NCI-H460 (cell line): ENCODE measurements around the gene HINT2. TPM values are rescaled to one million over a fixed set of nuclear protein-coding genes. Genes with fewer than 3 reads are reported as not detected.

ENCODE experiments used
- DNase-seq: peaks from one replicate; pipeline ENCODE4 v3.0.0-alpha.2; 2016; ENCODE audit warnings: low read depth; ENCODE audit errors: extremely low read depth
- total RNA-seq: library from RNA; depleted of rRNA; stranded (reverse); fragments of >200 nt; shearing (Covaris generic); gene quantifications from 2 replicates; pipeline ENCODE4 v1.2.3, GENCODE V29; 2014

Gene HINT2
- total RNA-seq, 1 experiment from 2014 or later = 22.8 TPM

GRCh38 chr9:35841645-35841900, 26.7 kb upstream of the HINT2 start:
- no peak for DNase-seq

- no peak for DNase-seq
Measured at GRCh38 chr9:35840881-35841644, 26.2 kb upstream of the HINT2 start.

DNA sequence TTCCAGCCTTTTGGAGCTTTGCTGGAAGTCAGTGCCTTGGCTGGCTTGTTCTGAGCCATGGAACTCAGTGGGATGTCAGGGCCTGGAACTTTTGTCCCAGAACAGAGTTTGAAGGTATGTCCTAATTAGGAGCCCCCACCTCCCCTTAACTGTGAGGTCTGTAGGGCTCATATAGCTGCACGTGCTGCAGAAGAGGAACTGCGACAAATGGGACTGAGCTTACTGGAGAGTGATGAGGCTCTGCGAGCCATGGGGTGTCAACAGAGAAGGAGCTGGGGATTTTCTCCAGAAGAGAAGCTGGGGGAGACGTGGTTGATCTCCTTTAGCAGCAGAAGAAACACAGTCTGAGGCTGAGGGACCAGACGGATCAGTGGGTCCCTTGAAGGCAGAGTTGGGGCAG, 25.1 kb upstream of the HINT2 start:
- DNase-seq = no peak

- DNase-seq = no peak
Measured at GRCh38 chr9:35836595-35836994, 21.8 kb upstream of the HINT2 start.

DNA sequence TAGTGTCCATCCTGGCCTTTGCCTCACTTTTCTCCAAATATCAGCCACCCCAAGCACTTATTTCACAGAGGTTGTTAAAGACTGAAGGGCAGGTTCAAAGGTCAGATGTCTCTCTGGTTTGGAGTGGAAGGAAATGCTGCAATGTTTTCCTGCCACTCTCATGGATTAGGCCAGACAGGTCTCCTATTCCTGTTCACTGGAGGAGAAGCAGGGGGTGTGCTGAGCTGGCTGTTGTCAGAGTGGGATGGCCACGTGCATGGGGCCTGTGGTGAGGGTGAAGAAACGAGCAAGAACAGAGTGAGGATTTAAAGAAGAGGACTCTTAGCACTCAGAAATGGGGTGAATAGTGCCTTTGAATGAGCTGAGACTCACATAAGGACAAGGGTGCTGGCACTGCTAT, 20.9 kb upstream of the HINT2 start:
- DNase-seq = no peak

DNA sequence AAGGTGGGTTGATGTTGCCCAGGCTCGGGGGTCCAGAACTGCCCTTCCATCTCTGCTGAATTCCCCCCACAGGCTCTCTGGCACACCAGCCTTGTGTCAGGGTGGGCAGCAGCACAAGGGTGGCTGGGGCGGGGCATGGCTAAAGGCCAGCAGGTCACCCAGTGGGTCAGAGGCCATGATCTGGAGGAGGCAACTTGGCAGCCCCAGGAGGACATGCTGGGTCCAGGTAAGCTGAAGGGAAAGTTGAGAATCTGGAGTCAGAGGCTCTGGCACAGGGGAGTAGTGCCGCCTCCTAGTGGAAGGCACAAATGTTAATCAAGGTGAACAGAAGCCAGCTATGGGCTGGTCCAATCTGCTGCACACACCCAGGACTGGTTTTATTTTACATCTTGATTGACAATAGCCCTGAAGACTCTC, 20.4 kb upstream of the HINT2 start:
- DNase-seq = no peak

- DNase-seq = no peak
Measured at GRCh38 chr9:35834260-35835215, 19.7 kb upstream of the HINT2 start.

DNA sequence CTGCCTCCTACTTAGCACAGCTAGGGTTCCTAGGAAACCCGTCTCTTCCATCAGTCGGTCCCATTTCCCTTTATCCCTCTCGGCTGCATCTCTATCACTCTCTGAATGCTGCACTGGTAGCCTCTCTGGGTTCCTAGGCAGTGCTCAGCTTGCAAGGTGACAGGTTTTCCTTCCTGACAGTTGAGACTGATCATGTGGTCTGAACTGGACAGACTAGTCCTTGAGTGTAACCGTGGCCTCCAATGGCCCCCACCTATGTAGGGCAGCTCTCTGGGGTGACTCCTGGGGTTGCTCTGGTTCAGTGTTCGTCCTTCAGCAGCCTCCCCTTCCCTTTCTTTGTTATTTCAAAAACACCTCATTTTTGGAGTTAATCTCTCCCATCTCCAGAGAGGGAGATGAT, 18.0 kb upstream of the HINT2 start:
- no peak for DNase-seq

DNA sequence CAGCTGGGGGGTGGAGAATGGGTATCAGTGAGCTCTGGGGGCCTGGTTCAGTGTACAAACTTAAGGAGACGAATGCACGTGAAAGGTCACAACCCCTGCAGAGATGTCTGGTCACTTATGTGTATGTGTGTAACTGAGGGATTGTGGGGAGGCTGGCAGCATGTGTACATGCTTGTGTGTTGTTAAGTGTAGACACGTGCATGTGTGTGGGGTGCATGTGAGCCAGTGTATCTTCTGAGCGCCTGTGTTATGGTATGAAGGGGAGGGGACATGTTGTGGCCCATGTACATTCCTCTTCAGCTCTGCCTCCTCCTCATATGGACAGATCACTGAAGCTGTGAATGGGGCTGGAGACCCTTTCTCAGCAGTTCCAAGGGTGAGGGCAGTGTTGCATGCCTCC, 16.2 kb upstream of the HINT2 start:
- no peak for DNase-seq

GRCh38 chr9:35829764-35830096, 14.9 kb upstream of the HINT2 start:
- no peak for DNase-seq

DNA sequence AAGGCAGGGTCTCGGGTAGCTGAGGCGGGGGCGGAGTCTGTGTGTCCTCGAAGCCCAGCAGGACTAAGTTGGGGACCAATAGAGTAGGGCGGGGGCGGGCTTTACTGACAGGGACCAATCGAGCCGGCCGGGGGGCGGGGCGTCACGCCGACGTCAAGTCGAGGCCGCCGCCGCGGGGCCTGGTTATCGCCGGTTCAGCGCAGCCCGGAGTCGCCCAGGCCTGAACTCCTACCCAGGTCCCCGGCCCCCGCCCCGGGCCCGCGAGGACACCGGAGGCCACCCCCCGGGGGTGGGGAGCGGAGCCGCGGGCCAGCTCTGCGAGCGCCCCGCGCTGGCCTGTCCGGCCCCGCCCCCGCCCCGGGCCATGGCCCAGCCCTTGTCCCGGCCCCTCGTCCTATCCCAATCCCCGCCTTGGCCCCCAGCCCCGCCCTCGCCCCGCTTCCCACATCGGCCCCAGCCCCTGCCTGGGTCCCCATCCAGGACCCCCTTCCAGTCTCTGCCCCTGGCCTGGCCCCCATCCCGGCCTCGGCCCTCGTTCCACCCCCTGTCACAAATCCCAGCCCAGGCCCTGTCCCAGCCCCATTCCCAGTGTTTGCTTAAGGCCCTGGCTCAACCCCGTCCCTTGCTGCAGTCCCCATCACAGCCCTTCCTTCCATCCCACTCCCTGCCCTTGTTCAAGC, 14.4 kb upstream of the HINT2 start, which contains the start of gene TMEM8B:
TSS of gene TMEM8B (plus strand) at position 145 of the 680 bp plus-strand sequence. CDS start at position 365, 220 bp downstream.
- peak; percentile 80 for DNase-seq

- DNase-seq = no peak
Measured at GRCh38 chr9:35828716-35829083, 13.9 kb upstream of the HINT2 start, which contains the start of gene FAM221B. FAM221B (minus strand) TSS chr9:35828732; CDS start chr9:35826161, 2,571 bp downstream.

GRCh38 chr9:35827486-35827885, 12.6 kb upstream of the HINT2 start:
- no peak for DNase-seq

DNA sequence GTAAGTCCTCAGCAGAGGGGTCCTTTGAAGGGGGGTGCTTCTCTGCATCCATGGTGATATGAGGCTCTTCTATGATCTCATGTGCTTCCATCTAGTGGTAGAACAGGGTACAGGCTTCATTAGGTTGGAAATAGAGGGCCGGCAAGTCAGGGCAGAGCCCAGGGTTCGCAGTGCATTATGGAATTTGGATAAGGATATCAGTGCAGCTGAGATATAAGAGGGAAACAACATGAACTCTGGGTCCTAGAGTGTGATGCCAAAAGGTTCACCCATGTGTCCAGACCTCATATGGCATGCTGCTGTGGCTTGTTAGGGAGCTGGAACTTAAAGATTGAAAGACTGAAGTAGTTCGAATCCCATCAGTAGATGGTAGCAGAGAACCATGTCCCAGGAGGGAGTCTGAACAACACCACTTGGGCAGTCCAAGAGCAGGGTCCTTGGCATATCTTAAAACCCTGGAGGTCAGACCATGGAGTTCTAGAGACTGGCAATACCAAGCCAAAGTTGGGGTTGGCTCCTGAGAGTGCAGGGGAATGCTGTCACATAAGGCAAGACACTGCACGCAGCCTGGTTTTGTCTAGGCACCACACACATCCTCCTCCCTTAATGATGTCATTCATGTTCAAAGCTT, 11.3 kb upstream of the HINT2 start:
- peak; percentile 36 for DNase-seq

DNA sequence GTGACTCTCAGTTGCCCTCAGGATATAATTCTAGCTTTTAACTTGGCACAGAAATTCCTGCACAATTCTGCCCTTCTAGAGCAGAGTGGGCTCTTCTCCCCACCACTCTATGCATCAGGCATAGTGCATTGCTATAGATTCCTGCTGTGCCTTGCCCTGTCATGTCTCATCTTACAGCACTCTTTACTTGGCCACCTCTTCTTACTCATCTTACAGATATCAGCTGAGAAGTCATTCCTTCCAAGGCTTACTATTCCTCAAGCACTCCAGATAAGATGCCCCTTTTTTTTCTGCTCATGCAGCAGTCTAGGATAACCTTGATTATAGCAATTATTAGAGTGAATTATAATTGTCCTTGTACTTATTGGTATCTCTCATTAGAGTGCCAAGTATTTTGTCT, 8.1 kb upstream of the HINT2 start:
- DNase-seq = no peak

DNA sequence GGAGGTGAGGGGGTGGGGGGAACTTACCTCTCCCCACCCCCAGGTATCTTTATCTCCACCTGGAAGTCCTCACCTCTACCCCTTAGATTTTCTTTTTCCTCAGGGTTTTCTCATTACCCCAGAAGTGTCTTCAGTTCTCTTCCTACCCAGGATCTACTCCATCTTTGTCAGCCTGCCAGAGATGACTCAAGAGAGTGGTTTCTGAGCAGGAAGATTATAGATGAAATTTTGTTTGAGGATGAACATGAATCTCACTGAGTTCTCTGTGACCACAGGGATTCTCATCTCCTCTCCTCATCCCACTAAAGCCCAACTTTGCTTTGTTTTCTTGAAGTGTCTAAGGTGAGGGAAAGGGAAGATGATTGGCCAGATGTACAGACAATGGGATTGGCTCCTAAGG, 5.2 kb upstream of the HINT2 start:
- no peak for DNase-seq

GRCh38 chr9:35818341-35818740, 3.5 kb upstream of the HINT2 start:
- no peak for DNase-seq

GRCh38 chr9:35816708-35817107, 1.9 kb upstream of the HINT2 start:
- no peak for DNase-seq

DNA sequence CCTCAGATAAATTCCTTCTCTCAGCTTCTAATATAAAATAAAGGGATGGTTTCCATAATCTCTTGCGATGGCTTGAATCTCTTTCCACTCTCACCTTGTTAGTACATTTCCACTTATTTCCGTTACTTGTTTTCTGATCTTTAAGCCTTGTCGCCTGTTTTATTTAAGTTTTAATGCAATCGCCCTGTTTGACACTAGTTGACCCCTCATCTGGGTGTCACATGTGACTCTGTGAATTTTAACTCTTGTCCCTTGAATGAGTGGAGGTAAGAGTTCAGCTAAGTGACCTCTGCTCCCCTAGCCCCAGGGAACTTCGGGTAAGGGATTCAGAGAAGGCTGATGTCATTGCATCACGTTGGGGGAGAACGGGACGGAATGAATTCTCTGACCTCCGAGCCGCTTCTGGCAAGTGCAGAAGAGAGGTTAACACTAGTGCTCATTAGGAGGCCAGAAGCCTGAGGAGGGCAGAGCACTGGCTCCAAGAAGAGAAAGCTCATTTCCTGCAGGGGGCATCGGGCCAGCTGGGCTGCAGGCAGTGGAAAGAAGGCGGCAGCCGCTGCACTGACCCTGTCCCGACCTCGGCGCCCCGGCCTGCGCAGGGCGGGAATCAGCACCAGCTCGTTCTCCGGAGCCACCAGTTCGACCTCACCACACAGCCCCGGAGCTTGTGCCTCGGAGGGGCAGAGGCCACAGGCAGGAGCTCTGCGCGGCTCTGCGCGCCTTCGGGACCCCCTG, 569 bp downstream of the HINT2 start:
- peak; percentile 25 for DNase-seq

DNA sequence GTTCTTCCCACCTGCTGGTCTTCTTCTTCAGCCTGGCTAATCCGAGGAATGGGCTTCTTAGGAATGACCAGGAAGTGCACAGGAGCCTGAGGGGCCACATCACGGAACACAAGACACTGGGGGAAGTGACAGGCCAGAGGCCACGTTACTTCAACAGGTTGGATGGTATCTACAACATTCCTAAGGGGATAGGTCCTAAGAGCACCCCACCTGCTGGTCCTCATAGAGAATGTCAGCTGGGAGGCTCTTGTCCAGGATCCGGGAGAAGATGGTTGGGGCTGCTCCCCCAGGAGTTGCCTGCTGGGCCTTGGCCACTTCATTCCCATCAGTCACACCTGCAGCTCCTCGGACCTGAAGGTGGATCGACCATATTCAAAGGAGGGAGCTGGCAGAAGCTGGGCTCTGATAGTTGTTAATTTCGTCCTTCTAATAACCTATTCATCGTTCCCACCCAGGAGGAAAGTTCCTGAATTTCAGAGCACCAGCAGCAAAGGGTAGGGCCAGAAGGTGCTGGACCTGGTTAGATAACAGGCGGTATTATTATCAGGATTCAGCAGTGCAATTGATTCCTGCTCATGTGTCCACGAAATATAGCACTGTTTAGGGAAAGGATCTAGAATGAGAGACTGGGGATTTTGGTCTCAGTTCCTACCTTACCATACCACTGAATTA, 1.3 kb downstream of the HINT2 start:
- peak; percentile 23 for DNase-seq
